Endothelial cell of umbilical vein (primary cell): ENCODE results near the gene ARID5A.

Experiments
- CTCF ChIP-seq, 2 donors: IDR thresholded peaks; 1 replicate in 1 of 2; 2 replicates in 1 of 2; pipeline ENCODE4 v1.5.1; 2011; ENCODE audit warnings: low read length in 2 of 2, mild to moderate bottlenecking in 2 of 2, moderate library complexity in 2 of 2, control low read depth in 1 of 2, inconsistent platforms in 1 of 2, low read depth in 1 of 2; ENCODE audit not compliant: insufficient read depth in 1 of 2; ENCODE audit errors: extremely low read depth in 1 of 2
- JUN ChIP-seq: IDR thresholded peaks from 2 replicates; pipeline ENCODE4 v1.6.1; 2011; ENCODE audit warnings: borderline replicate concordance, low read depth; ENCODE audit not compliant: insufficient read length, insufficient read depth
- MAX ChIP-seq: IDR thresholded peaks from 2 replicates; pipeline ENCODE4 v1.6.1; 2011; ENCODE audit not compliant: insufficient read depth, insufficient read length
- POLR2A ChIP-seq: IDR thresholded peaks from 2 replicates; pipeline ENCODE4 v1.6.1; 2012; ENCODE audit warnings: low read depth, mild to moderate bottlenecking, control low read depth, low read length

GRCh38 chr2:96594282-96594681 lies 57.7 kb downstream of the ARID5A start:
- TF ChIP-seq CTCF (IDR thresholded peaks at IDR 0.05; ENCODE audit: extremely low read depth in 1 of 2, insufficient read depth in 1 of 2, low read depth in 1 of 2, low read length in 2 of 2), result no peak
- no peak for TF ChIP-seq MAX
- TF ChIP-seq POLR2A, result no peak
- TF ChIP-seq JUN, result no peak
